ENCODE data around the gene CEP85.
"Not testable (repeated sequence)": the region's sequence is repeated elsewhere in the genome, so short reads cannot be mapped to it uniquely, and the experiment has no call there.

CEP85 gene

DNA sequence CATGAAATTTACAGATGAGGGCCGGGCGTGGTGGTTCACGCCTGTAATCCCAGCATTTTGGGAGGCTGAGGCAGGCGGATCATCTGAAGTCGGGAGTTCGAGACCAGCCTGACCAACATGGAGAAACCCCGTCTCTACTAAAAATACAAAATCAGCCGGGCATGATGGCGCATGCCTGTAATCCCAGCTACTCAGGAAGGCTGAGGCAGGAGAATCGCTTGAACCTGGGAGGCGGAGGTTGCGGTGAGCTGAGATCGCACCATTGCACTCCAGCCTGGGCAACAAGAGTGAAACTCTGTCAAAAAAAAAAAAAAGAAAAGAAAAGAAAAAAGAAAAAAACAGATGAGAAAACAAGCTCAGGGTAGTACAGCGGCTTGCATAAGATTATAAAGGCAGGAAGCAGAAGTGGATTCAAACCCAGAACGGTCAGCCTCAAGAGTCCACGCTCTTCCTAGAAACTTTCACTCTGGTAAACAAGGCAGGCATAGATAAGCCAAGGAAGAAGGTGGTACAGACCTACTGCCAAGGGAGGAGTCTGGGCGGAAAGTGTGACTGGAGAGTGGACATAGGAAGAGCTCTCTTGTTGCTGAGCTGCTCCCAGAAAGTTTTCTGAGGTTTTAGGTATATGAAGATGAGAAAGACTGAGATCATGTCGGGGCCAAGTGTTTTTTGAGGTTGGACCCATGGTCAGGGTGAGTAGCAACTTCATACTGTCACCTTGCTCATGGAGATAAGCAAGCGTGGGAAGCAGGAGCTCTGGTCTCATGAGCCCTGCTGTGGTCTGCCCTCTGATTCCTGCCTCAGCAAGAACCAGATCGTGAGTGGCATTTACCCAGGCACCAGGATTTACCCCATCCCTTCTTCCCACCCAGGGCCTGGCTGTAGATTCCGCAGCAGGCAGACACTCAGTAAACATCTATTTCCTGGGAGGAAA lies 74.2 kb downstream of the CEP85 start:
- not testable (repeated sequence) for DNase-seq (ENCODE audit: low read depth in 2 of 2)

DNA sequence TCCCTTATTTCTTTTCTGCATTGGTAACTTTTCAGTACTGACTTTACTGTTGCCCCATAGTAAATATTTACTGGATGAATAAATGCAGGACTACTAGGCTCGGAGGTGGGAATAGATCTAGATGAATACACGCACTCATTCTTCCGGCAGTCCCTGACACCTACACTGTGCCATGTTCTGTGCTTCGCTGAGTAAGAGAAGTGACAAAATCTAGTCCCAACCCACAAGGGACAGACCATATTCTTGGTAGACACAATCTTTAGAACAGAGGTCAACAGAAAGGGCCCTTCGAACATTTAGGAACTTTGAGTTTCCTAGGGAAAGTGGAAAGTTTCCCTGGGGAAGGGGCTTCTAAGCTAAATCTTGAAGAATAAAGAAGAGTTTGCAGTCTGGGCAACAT lies 80.5 kb downstream of the CEP85 start:
- no peak for DNase-seq (ENCODE audit: low read depth in 2 of 2)

DNA sequence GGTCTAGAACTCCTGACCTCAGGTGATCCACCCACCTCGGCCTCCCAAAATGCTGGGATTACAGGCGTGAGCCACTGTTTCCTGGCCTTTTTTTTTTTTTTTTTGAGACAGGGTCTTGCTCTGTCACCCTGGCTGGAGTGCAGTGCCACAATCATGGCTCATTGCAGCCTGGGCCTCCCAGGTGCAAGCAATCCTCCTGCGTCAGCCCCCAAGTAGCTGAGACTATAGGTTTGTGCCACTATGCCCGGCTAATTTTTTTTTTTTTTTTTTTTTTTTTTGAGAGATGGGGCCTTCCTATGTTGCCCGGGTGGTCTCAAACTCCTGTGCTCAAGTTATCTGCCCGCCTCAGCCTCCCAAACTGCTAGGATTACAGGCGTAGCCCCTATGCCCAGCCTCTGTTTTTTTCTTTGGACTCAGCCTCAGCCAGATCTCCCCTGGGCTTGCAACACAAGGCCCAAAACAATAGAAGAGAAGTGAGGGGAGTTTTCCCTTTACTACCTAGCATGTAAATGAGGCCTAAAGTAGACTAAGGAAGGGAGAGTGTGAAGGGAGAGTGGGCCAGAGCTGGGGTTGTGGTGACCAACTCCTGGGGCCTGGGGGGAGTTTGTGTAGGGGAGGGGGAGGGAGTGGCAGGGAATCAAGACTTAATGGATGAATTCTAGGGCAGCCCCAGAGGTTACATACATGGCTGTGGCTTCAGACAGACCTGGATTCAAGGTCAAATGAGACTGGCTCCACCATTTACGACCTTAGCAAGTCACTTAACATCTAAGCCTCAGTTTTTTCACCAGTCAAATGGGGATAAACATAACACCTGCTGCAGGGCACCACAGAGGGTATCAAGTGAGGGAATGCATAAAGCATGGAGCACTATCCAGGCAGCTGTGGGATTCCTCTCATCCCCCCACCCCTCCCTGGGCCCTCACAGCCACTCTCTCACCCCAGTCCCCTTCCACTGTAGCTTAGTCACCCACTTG lies 82.2 kb downstream of the CEP85 start:
- DNase-seq (ENCODE audit: low read depth in 2 of 2): no peak

DNA sequence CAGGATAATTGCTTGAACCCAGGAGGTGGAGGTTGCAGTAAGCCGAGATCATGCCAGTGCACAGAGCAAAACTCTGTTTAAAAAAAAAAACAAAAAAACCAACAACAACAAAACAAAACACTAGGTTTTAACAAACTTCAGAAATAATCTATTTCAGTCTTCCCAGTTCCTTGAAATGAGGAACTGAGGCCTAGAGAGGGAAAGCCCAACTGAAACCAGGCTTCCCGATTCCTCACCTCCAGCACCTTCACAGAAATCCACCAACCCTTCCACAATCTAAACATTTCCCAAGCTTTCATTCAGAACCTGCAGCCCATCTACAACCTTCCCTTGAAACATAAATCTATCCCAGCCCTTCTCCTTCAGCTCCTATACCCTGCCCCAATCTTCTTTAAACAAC lies 83.1 kb downstream of the CEP85 start:
- no peak for DNase-seq (ENCODE audit: low read depth in 2 of 2)

DNA sequence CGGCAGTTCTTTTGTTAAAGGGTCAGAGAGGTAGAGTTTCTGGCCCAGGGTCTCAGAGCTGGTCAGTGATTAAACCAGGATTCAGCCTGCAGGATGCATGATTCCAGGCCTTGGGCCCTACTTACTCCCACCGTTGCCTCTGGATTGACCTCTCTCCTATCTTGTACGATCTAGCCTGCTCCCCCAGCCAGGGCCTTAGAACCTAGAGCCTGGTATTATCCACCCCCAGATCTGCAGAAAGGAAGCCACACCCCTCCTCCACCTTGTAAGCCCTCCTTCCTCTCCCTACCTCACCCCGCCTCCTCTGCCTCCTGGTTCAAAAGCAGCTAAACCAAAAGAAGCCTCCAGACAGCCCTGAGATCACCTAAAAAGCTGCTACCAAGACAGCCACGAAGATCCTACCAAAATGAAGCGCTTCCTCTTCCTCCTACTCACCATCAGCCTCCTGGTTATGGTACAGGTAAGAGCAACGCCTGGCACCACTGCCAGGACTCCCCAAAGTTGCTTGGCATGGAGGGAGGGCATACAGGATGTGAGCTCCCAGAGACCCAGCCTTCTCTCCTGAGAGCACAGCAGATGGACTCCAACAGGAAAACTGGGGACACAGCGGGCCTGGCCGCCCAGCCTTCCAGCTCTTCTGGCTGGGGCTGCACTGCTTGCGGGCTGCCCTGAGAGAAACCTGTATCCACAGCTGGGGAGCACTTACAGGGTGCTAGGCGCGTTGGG lies 83.8 kb downstream of the CEP85 start, which contains the start of gene CD52:
Gene CD52, plus strand, starts transcription at position 347 of the 726 bp plus-strand sequence. Its CDS starts 60 bp downstream, at position 407.
- DNase-seq (ENCODE audit: low read depth in 2 of 2): peak in 1 of 2 donors; percentile 60

DNA sequence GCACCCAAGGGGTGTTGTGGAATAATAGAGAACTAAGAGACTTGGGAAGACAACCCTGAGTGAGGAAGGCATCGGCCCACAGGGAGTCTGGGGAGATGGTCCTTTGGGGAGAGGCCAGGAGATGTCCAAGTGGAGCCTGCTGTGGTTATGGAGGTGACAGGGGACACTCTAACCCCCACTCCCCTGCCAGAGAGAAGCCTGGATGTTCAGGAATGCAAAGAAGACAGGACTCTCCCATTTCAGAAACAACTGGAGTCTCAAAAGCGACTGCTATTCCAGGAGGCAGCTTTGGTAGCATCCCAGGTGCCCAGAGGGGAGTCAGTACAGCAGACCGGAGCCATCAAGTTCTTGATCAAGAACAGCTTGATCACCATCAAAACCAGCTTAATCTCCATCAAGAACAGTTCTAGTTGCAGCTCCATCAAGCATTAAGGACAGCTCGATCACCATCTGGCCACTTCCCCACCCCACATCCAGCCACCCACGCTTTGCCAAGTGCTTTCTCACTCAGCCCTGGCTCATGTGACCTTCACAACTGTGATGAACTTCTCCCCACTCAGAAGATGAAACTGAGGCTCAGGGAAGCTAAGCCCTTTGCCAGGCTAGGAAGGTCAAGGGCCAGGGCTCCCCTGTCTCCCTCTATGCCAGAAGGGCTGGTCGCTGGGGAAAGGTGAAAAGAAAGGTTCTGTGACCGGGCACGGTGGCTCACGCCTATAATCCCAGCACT lies 84.5 kb downstream of the CEP85 start:
- DNase-seq (ENCODE audit: low read depth in 2 of 2): no peak

DNA sequence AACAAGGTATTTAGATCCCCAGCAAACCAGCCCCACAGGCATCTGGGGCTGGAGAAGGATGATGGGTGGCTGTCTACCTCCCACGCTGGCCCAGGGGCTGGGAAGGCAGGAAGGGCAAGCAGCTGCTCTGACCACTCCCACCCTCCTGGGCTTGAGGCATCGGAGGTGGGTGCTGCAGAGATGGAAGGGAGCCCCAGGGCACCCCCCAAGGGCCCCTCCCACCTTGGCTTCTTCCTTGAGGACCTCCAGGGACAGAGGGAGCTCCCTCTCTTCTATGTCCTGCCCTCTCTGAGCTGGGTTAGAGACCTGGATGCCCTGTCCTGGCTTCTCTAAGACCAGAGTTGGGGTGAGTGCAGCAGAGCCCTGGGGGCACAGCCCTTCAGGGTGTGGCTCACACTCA lies 86.9 kb downstream of the CEP85 start:
- DNase-seq (ENCODE audit: low read depth in 2 of 2): no peak

DNA sequence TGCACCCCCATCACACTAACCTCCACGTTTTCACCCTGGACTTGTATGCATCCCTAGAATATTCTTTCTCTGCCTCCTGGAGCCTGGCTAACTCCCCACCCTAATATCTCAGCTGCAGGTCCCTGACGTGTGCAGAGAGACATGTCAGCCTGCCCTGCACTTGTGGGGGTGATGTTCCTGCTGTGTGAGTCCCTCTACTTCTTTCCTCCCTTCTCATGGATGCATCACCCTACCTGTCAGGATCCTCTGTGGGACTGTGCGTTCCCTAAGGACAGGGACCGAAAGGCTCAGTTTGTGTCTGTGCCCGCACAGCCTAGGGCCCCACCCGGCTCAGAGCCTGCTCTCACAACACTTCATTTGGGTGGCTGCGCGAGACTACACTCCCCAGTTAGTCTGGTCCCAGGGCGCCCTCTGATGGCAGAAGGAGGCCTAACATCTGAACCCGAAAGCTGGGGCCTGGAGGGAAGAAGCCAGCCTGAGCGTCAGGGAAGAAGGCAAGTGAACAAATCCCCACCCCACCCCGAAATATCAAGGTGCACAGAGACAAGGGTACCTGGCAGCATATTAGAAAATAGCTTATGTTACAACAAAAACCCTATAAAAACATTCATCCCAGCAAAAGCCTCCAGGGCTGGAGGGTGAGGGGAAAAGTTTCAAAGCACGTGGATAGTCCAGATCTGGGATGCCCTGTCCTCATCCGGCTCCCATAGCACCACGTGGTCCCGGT lies 87.5 kb downstream of the CEP85 start:
- DNase-seq (ENCODE audit: low read depth in 2 of 2): peak; percentile 85 to 93

DNA sequence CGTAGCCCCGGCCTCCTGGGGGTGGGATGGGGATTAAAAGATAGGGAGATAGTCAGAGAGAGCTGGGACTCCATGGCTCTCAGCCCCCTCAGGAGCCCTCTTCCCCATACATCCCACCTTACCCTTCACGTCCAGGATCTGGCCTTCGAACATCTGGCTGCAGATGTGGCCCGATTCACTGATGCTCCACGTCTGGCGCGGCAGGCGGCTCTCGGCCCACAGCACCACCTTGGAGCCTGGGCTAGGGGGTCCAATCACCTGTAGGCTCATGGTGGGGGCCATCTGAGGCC lies 88.0 kb downstream of the CEP85 start:
- no peak for DNase-seq (ENCODE audit: low read depth in 2 of 2)

DNA sequence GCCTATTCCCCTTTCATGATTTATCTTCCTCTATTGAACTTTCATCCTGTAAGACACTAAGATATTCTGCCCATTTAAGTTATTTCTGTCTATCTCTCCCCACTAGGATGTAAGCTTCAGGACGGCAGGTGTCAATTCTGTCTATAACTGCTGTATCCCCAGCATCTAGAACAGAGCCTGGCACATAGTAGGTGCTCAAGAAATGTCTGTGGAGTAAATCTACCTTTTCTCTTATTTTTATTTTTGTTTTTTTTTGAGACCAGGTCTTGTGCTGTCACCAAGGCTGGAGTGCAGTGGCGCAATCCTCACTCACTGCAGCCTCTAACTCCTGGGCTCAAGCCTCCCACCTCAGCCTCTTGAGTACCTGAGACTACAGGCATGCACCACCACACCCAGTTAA lies 89.4 kb downstream of the CEP85 start:
- no peak for DNase-seq (ENCODE audit: low read depth in 2 of 2)

DNA sequence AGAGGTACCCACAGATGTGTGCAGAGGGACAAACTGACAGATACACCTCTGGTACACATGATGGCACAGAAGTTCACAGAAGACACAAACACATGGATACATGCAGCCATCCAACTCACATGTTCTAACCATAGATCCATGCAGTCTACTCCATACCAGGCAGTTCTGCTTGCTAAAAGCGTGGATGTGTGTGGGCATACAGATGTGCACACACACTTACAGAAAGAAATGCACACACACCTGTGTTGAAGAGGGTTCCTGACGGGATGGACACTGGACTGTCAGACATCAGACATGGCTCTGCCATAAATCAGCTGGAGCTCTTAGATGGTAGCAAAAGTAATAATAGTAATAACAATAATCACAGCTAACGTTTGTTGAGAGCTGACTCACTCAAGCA lies 90.5 kb downstream of the CEP85 start:
- DNase-seq (ENCODE audit: low read depth in 2 of 2): no peak

DNA sequence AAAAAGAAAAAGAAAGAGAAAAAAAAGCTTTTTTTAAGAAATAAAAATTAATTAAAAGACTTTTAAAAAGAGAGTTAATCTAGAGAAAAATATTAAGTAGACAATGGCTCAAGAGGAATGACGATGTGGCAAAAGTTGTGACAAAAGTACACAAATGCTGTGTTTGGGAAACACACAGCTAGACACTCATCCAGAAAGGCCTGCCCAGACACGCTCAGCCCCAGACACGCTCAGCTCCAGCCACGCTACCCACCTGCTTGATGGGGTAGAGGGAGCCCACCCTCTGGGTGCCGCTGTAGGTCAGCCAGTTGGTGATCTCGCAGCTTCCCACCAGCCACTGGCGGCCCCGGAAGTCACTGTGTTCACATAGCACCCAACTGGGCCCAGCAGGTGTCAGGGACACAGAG lies 94.0 kb downstream of the CEP85 start:
- DNase-seq (ENCODE audit: low read depth in 2 of 2): no peak
